GM21367 (cell line): Measurements from ENCODE around the gene DNAJC4.
A peak's percentile ranks its signal among the peaks of the same experiment; 100 is the strongest.

Experiments
- ATAC-seq: cut with Tn5 transposase; IDR thresholded peaks from one replicate; pipeline ENCODE4 v1.9.1; 2021; ENCODE audit not compliant: unreplicated experiment

DNAJC4 gene

DNA sequence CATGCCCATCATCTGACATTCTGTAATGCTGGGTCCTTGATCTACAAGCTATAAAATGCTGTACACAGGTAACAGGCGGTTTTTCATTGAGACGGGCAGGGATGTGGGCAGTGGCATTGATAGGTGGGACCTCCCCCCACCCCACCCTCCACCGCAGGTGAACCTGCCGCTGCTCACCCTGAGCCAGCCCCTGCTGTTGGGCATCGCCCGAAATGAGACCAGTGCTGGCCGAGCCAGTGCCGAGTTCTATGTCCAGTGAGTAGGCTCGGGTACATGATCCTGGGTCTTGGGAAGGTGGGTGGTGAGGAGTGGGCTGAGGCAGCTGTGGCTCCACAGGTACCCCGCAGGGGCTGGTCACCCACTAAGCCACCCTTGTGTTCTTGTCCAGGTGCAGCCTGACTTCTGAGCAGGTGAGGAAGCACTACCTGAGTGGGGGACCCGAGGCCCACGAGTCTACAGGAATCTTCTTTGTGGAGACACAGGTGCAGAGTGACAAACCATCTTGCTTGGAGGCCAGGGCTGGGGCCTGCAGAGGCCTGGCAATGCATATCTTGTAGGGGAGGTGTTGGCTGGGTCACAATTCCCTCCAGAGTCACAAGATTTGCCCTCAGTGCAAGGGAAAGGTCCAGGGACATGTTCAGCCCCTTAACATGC is 1.1 kb upstream of the DNAJC4 start:
- no peak for ATAC-seq

DNA sequence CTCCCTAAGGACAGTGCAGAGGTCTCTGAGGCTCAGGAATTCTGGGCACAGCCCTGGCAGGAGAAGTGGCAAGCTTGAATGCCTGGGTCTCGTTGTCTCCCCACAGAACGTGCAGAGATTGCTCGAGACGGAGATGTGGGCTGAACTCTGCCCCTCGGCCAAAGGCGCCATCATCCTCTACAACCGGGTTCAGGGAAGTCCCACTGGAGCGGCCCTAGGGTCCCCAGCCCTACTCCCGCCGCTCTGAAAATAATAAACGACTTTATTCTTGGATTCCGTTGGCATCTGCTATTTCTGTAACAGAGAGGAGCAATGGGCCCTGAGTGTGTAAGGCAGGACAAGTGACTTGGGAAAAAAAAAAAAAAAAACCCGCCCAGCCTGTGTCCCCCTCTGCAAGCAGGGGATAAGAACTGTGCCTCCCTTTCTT is 591 bp upstream of the DNAJC4 start:
- no peak for ATAC-seq

DNA sequence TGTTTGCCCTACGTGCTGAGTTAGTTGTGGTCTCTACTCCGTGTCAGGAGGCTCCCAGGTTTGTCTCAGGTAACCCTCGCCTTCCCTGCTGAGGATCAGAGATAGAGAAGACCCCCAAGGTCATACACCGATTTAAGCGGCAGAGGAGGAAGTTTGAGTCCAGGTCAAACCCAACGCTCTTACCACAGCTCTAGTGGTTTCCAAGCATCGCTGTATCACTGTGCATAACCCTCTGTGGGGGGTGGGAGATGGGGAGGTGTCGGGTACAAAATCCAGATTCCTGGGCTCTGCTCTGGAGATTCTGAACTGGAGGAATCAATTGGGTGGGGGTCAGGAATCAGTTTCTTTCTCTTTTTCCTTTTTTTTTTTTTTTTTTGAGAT is 627 bp downstream of the DNAJC4 start:
- ATAC-seq: no peak

DNA sequence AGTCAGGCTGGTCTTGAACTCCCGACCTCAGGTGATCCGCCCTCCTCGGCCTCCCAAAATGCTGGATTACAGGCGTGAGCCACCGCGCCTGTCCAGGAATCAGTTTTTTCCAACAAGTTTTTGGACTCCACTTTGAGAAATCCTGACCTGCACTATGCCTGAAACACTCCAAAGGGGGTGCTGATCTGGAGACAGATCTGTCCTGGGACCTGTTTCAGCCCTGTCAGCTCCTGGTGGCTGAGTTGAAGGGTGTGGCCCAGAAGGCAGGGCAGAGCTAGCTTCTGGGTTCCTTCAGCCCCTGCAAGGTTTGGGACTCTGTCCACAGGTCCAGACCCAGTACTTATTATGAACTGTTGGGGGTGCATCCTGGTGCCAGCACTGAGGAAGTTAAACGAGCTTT is 1.2 kb downstream of the DNAJC4 start:
- ATAC-seq: no peak

DNA sequence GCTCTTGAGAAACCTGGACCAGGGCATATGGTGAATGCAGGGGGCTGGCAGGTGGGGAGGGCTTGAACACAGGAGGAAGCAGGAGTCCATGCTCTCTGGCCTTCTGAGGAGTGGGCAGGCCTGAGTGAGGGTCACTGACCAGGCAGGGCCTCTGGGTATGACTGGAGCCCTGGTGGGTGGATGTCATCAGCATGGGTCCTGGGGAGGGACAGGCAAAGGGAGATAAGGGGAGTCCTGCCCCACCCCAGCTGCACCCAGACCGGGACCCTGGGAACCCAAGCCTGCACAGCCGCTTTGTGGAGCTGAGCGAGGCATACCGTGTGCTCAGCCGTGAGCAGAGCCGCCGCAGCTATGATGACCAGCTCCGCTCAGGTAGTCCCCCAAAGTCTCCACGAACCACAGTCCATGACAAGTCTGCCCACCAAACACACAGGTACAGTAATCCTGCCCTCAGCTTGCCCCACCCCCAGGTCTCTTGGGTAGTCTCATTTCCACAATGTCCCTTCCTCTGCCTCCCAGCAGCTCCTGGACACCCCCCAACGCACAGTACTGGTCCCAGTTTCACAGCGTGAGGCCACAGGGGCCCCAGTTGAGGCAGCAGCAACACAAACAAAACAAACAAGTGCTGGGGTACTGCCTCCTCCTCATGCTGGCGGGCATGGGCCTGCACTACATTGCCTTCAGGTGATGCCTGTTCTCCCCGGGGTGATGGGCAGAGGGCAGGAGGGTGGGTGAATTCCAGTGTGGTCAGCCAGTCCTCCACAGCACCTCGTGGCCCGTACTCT is 2.0 kb downstream of the DNAJC4 start:
- no peak for ATAC-seq

DNA sequence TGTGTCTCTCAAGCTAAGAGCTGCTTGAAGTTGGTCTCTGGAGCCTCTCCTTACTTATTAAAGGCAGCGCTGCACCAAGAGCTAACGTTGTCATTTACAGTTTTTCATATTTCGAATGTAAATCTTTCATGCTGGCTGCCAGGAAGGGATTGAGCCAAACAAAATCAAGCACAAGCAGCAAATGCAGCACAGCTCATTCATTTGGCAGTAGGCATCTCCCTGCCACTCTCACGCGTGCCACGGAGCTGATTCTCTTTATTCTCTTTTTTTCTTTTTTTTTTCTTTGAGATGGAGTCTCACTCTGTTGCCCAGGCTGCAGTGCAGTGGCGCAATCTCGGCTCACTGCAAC is 2.6 kb downstream of the DNAJC4 start:
- ATAC-seq: no peak

DNA sequence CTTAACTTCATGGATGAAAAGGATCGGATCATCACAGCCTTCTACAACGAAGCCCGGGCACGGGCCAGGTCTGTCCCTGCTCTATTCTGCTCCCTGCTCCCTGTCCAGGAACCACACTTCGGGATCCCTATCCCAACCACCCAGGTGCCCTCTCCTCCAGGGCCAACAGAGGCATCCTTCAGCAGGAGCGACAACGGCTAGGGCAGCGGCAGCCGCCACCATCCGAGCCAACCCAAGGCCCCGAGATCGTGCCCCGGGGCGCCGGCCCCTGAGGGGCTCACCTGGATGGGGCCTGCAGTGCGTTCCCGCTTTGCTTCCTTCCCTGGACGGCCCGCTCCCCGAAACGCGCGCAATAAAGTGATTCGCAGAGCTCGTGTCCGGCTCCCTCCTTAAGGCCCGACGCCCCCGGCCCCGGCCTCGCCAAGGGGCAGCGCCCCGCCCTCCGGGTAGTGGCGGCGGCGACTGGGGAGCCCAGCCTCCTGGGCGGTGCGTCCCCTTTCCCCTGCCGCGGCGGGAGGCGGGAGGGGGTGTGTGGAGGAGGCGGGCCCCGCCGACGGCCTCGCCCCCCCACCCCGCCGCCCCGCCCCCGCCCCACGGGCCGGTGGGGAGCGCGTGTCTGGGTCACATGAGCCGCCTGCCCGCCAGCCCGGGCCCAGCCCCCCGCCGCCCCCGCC is 3.7 kb downstream of the DNAJC4 start, which contains the start of gene VEGFB:
VEGFB (plus strand) TSS at position 672 of the 674 bp plus-strand sequence. CDS start 250 bp downstream, outside the sequence.
- no peak for ATAC-seq

DNA sequence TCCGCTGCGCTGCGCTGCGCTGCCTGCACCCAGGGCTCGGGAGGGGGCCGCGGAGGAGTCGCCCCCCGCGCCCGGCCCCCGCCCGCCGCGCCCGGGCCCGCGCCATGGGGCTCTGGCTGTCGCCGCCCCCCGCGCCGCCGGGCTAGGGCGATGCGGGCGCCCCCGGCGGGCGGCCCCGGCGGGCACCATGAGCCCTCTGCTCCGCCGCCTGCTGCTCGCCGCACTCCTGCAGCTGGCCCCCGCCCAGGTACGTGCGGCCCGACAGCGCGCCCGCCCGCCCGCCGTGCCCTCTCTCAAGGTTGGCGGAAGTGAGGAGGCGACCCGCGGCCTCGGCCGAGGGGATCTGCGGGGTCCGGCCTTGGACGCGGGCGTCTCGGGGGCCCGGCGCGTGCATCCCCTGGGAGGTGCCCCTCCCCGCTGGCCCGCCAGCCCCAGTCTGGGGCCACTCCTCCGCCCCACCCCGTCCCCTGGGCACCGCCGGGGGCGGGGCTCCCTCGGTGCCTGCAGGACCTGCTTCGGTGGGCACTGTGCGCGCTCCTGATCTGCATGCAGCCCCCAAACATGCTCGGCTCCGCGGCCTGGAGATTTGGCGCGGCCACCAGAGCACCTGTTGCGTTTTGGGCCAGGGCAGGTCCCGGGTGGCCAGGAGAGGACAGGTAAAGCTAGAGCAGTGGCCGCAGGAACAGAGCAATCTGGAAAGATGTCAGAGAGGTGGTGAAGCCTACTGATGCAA is 4.5 kb downstream of the DNAJC4 start:
- ATAC-seq: no peak

DNA sequence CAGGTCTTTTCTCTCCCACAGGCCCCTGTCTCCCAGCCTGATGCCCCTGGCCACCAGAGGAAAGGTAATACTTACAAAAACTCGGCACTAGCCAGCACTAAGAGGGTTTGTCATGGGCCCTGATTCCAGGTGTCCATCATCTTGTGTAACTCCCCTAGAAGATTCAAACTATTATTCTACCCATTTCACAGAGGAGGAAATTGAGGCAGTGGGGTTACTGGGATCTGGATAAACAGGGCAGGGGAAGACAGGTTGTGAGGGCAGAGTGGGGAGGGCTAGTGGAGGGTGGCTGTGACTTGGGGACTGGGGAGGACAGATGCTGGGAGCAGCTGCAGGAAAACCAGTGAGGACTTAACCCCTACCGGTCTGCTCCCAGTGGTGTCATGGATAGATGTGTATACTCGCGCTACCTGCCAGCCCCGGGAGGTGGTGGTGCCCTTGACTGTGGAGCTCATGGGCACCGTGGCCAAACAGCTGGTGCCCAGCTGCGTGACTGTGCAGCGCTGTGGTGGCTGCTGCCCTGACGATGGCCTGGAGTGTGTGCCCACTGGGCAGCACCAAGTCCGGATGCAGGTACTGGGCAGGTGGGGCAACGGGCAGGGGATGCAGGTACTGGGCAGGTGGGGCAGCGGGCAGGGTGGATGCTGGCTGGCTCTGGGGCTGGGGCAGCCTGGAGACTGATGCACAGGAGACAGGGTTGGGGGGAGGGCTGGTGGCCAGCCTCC is 5.3 kb downstream of the DNAJC4 start:
- ATAC-seq: no peak

DNA sequence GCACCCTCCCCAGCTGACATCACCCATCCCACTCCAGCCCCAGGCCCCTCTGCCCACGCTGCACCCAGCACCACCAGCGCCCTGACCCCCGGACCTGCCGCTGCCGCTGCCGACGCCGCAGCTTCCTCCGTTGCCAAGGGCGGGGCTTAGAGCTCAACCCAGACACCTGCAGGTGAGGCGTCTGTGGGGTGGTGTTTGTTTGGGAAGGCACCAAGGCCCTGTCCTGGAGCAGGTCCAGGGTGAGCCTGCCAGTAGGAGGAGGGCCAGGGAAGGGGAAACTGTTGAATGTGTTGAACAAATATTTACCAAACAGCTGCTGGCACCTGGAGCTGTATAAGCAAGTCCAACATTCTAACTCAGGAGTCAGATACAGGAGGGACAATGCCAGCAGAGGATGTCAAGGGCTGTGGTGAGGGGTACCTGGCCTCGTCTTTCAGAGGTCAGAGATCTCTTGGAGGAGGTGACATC is 7.2 kb downstream of the DNAJC4 start:
- no peak for ATAC-seq

DNA sequence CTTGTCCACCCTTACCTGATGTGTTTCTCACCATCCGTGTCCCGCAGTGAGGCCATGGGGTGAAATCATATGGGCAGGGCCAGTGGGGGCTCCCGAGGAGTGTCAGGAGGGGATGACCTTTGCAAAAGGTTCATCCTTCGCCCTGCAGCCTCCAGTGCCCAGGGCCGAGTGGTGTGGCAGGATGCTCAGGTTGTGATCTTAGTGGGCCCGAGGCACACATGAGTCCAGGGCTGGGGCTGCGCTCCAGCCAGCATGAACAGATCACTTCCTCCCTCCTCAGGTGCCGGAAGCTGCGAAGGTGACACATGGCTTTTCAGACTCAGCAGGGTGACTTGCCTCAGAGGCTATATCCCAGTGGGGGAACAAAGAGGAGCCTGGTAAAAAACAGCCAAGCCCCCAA is 7.7 kb downstream of the DNAJC4 start:
- ATAC-seq: no peak

DNA sequence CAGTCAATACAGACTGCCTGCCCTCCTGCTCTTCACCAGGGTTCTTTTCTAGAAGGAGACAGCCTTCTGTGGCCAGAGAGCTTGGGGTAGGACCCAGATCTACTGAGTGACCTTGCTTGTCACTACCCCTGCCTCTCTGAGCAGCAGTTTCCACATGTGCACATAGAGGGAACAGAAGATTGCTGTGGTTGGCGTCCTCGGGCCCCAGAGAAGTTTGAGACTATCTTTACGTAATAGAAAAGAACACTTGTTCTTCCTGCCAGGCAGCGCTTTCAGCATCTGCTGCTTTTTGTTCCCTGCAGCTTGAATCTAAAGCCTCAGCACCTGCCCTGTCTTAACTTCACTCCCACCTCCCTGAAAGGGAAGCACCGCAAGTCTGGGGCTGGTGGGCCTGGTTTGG is 8.7 kb downstream of the DNAJC4 start:
- ATAC-seq: no peak

DNA sequence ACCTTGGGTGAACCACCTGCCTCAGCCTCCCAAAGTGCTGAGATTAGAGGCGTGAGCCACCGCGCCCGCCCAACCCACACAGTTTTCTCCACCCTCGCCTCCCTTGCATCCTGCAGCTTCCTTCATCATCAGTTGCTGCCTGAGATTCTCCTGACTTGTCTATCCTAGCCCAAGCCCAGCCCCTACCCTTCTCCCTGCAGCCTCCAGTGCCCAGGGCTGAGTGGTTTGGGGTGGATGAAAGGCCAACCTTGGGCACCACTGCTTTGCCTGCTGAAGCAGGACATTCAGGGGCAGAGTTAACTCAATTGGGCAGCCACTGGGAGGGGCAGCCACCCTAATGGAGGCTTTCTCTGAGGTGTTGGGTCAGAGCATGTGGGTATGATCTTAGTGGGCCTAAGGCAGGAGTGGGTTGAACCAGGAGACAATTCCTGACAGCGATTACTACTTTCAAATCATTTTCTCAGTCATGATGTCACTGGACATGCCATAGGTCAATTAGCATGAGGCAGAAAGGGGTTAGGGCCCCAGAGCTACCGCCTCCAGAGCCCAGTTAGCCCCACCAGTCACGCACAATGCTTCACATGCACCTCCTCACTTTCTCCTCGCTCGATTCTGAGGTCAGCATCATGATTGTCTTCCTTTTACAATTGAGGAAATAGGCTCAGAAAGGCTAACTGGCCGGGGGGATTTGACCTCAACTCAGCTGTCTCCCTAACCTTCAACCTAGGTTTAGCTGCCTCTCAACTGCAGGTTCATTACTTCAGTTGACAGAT is 9.5 kb downstream of the DNAJC4 start:
- ATAC-seq: no peak

DNA sequence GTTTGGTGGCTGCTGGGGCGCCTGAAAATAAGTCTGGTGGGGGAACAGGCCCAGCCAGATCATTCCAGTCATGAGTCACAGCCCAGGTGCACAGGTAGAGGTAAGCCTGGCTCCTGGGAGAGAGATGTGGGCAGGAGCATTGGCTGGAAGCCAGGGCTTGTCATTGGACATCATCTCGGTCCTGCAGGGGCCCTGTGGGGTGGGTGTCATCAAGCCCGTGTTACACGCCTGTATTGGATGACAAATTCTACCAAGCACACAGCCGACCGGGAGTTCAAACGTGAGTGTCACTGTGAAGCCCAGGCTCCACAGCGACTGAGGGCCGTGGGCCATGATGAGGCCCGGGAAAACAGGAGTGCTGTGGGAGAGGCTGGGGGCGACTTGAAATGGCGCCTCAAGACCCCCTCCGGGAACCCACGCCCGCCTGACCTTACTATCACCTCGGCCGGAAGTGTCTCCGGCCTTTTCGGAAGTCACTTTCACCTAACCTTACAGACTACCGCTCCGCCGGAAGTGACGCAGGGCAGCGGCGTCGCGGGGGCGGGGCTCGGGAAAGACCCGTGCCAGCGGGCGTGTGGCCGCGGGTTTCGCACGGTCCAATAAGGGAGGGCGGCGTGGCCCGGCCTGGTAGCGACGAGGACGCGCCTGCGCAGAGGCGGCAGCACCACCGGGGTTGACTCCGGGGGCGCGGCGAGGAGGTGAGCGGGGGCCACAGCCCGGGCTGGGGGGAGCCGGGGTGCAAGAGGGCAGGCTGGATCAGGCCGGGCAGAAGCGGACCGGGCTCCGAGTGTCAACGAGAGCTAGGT is 10.3 kb downstream of the DNAJC4 start, which contains the start of gene FKBP2:
FKBP2 (plus strand) TSS at position 661 of the 806 bp plus-strand sequence. CDS start 1,293 bp downstream, outside the sequence.
- ATAC-seq: peak; percentile 33

DNA sequence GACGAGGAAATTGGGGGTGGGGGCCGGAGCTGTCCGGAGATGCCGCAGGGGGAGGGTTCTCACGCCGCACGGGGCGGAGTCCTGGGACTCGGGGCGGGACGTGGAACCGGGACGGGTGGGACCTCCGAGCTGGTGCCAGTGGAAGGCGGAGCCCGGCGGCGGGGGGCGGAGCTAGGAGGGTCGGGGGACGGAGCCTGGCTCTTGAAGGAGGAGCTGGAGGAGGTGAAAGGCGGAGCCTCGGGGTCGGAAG is 10.8 kb downstream of the DNAJC4 start:
- no peak for ATAC-seq

DNA sequence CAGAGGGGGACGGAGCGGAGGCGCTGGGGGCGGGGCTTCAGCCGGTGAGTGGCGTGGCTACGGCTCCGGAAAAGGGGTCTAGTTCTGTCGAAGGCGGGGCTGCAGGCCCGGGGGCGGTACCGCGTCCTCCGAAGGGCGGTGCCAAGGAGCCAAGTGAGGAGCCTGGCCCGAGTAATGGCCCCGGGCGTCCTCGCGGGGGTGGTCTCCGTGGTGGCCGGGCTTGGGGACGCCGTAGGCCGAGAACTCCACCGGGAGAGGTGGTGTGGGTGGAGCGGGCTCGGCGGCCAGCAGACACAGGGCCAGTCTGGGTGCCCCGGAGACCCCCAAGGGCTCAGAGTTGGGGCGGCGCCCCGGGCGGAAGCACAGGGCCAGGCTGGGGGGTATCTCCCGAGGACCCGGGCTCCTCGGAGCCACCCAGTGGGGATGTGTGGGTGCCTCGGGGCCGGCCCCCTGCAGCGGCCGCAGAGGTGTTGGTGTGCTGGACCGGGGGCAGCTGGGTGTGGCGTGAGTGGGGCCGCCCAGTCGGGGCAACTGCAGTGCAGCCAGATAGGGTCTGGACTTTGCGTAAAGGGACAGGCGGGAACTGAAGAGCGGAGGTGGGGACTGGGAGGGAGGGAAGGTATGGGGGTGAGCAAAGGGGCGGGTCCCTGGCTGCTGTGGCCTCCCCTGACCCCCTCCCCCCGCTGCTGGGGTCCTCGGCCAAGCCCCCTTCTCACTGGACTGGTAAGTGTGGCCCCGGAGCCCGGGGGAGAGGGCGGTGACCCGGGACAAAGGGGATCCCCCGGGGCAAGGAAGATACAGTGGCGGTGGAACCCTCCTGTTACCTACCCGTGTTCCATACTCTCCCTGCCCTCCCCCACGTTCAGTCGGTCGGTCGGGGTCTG is 11.4 kb downstream of the DNAJC4 start:
- ATAC-seq: peak; percentile 47

DNA sequence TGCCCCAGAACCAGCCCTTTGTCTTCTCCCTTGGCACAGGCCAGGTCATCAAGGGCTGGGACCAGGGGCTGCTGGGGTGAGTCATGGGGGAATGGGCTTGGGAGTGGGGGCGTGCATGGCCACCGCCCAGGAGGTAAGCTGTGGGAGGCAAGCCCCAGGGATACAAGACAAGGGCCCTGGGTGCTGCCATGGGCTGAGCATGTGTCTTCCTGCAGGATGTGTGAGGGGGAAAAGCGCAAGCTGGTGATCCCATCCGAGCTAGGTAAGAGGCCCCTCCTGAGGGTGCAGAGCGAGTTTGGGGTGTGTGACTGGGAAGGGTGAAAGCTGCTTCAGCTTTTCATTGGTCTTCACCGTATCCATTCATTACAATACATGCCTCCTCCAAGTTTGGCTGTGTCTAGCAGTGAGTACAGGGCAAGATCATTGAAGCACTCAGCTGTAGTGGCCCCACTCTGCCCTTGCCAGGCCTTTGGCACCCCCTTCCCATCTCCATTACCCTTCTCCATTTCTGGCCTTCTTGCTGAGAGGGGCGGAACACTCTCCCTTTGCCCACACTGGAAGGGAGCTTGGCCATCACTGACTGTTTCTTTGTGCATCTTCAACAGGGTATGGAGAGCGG is 13.0 kb downstream of the DNAJC4 start:
- ATAC-seq: no peak

DNA sequence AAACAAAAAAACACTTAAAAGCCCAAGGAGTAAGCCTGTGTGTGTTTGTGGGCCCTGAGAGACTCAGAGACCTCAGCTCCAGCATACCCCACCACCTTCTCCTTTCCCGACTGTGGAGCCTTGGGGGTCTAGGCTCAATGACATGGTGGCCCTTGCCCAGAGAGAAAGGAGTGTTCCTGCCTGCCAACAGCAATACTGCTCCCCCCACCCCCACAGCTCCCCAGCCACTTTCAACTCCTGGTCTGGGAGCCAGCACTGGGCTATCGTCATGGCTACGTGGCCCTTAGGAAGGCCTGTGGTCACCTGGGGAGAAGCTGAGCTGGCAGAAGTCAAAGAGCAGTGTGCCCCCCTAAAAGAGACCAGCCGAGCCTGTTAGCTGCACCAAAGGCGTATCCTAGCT is 13.8 kb downstream of the DNAJC4 start:
- no peak for ATAC-seq
